Gastroesophageal sphincter (tissue), 2 donors: ENCODE measurements around the gene MKNK2.

Source experiments
- EP300 ChIP-seq: sonication (generic); formaldehyde crosslinking; IDR thresholded peaks from one replicate; pipeline ENCODE4 v1.6.1; 2017; ENCODE audit warnings: antibody characterized with exemption, mild to moderate bottlenecking
- POLR2A ChIP-seq, 2 donors: fragments of 450-650 bp; IDR thresholded peaks; one replicate each; pipeline ENCODE4 v1.6.1; 2017; ENCODE audit warnings: antibody characterized with exemption in 2 of 2, mild to moderate bottlenecking in 2 of 2, moderate library complexity in 1 of 2

GRCh38 chr19:2035590-2035991, 15.5 kb downstream of the MKNK2 start:
- TF ChIP-seq POLR2A (IDR thresholded peaks at IDR 0.05) (no peak), EP300 (no peak)
